ENCODE data around the gene TMEFF1.

DNA sequence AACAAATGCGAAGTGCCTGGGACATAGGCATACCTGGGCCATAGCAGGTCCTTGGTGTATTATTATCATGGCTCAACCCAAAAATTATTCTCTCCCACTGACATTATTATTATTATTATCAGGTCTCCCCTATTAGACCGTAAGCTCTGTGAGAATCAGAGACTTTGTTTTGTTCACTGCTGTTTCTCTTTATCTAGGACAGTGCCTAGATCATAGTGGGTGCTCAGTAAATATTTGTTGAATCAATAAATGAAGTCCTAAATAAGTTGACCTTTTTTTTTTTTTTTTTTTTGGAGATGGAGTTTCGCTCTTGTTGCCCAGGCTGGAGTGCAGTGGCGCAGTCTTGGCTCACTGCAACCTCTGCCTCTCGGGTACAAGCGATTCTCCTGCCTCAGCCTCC is 4.9 kb upstream of the TMEFF1 start:
- TF ChIP-seq, protein P1, sequence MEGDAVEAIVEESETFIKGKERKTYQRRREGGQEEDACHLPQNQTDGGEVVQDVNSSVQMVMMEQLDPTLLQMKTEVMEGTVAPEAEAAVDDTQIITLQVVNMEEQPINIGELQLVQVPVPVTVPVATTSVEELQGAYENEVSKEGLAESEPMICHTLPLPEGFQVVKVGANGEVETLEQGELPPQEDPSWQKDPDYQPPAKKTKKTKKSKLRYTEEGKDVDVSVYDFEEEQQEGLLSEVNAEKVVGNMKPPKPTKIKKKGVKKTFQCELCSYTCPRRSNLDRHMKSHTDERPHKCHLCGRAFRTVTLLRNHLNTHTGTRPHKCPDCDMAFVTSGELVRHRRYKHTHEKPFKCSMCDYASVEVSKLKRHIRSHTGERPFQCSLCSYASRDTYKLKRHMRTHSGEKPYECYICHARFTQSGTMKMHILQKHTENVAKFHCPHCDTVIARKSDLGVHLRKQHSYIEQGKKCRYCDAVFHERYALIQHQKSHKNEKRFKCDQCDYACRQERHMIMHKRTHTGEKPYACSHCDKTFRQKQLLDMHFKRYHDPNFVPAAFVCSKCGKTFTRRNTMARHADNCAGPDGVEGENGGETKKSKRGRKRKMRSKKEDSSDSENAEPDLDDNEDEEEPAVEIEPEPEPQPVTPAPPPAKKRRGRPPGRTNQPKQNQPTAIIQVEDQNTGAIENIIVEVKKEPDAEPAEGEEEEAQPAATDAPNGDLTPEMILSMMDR (conservative IDR thresholded peaks at IDR 0.05 in 1 of 2, IDR thresholded peaks at IDR 0.05 in 1 of 2; ENCODE audit: extremely low read depth in 1 of 2, insufficient read depth in 1 of 2, low read depth in 1 of 2, low read length in 2 of 2) = no peak
- no peak for TF ChIP-seq EZH2 (IDR thresholded peaks at IDR 0.05; ENCODE audit: borderline replicate concordance, low read length)
